A549 (cell line): ENCODE measurements around the gene CSNK1D. TPM values are rescaled to one million over a fixed set of nuclear protein-coding genes. Genes with fewer than 3 reads are reported as not detected.

Experiments used
- ATAC-seq, 2 experiments: fragments of 200-7000 bp in 1 of 2; fragments of >200 bp in 1 of 2; cut with Nextera tagmentation in 1 of 2; cut with Tn5 transposase in 1 of 2; 3 replicates each; pipeline versions ENCODE4 v1.8.0 to v1.9.1; 2018 to 2020; ENCODE audit warnings: mild to moderate bottlenecking in 1 of 2, moderate library complexity in 1 of 2
- CTCF ChIA-PET: fragments of 300-600 bp; sonication (Branson Sonifier 250); formaldehyde crosslinking; extraction: SDS; loops from one replicate; lab custom pipeline; 2021; ENCODE audit warnings: antibody characterized with exemption, inconsistent platforms; lab: Yijun Ruan, JAX
- POLR2A ChIA-PET: fragments of 350-600 bp; formaldehyde crosslinking; extraction: SDS; loops from one replicate; lab custom pipeline; 2021; ENCODE audit warnings: antibody characterized with exemption, inconsistent platforms; lab: Yijun Ruan, JAX
- DNase-seq, 2 experiments: peaks; one replicate each; pipeline versions ENCODE4 v3.0.0 to v3.0.0-alpha.2; 2011 to 2016; ENCODE audit warnings: low read depth in 1 of 2, low spot score in 1 of 2
- FAIRE-seq: peaks from 2 replicates; lab custom pipeline; 2011; peaks lifted over from hg19 to GRCh38; lab: Jason Lieb, UNC
- H3K27ac ChIP-seq, 2 experiments: fragments of >200 bp; sonication (Bioruptor Twin); formaldehyde crosslinking; 3 replicates each; pipeline ENCODE4 v1.5.1; 2016 to 2017
- H3K4me1 ChIP-seq: fragments of >200 bp; sonication (Bioruptor Twin); formaldehyde crosslinking; 3 replicates; pipeline ENCODE4 v1.6.1; 2016
- H3K4me2 ChIP-seq: fragments of >200 bp; sonication (Bioruptor Twin); formaldehyde crosslinking; 3 replicates; pipeline ENCODE4 v1.6.1; 2016
- H3K4me3 ChIP-seq: fragments of >200 bp; sonication (Bioruptor Twin); formaldehyde crosslinking; 3 replicates; pipeline ENCODE4 v1.5.1; 2016
- H3K9me3 ChIP-seq: fragments of >200 bp; sonication (Bioruptor Twin); formaldehyde crosslinking; 3 replicates; pipeline ENCODE4 v1.6.1; 2016
- ATOH8 ChIP-seq: fragments of 250-450 bp; sonication (Bioruptor Pico); IDR thresholded peaks from 2 replicates; pipeline ENCODE4 v1.5.0; 2020; ENCODE audit warnings: low read depth, mild to moderate bottlenecking, moderate library complexity
- BCL3 ChIP-seq: fragments of >200 bp; sonication (Bioruptor Twin); formaldehyde crosslinking; IDR thresholded peaks from 3 replicates; pipeline ENCODE4 v1.6.1; 2016
- BHLHE40 ChIP-seq: IDR thresholded peaks from 2 replicates; pipeline ENCODE4 v1.6.1; 2012; ENCODE audit warnings: low read depth, low read length, inconsistent platforms
- CEBPB ChIP-seq, 2 experiments: fragments of >200 bp in 1 of 2; sonication (Bioruptor Twin) in 1 of 2; formaldehyde crosslinking in 1 of 2; IDR thresholded peaks; 2 replicates each; pipeline ENCODE4 v1.6.1; 2012 to 2016
- CTCF ChIP-seq: fragments of >200 bp; sonication (Bioruptor Twin); formaldehyde crosslinking; IDR thresholded peaks from 3 replicates; pipeline ENCODE4 v1.5.1; 2016
- EHF ChIP-seq: fragments of 250-450 bp; sonication (Bioruptor Pico); IDR thresholded peaks from 2 replicates; pipeline ENCODE4 v1.5.0; 2020; ENCODE audit warnings: mild to moderate bottlenecking
- EP300 ChIP-seq, 2 experiments: fragments of >200 bp; sonication (Bioruptor Twin); formaldehyde crosslinking; IDR thresholded peaks; 2 replicates in 1 of 2; 3 replicates in 1 of 2; pipeline ENCODE4 v1.6.1; 2016 to 2017
- FOSB ChIP-seq: fragments of 250-450 bp; sonication (Bioruptor Pico); IDR thresholded peaks from 2 replicates; pipeline ENCODE4 v1.5.0; 2020; ENCODE audit warnings: mild to moderate bottlenecking, moderate library complexity
- HDAC2 ChIP-seq: fragments of 200-600 bp; sonication (generic); IDR thresholded peaks from 2 replicates; pipeline ENCODE4 v1.6.1; 2016
- HEYL ChIP-seq: fragments of 250-450 bp; sonication (Bioruptor Pico); IDR thresholded peaks from 2 replicates; pipeline ENCODE4 v1.8.0; 2021; ENCODE audit warnings: mild to moderate bottlenecking, moderate library complexity
- HMGXB4 ChIP-seq: fragments of 250-450 bp; sonication (Bioruptor Pico); IDR thresholded peaks from 2 replicates; pipeline ENCODE4 v1.5.0; 2021; ENCODE audit warnings: mild to moderate bottlenecking, moderate library complexity, borderline replicate concordance
- HOXB13 ChIP-seq: fragments of 250-450 bp; sonication (Bioruptor Pico); IDR thresholded peaks from 2 replicates; pipeline ENCODE4 v1.5.0; 2020; ENCODE audit warnings: low read depth, mild to moderate bottlenecking, moderate library complexity
- HOXB5 ChIP-seq: fragments of 250-450 bp; sonication (Bioruptor Pico); IDR thresholded peaks from 2 replicates; pipeline ENCODE4 v1.5.0; 2020; ENCODE audit warnings: mild to moderate bottlenecking, moderate library complexity
- JUN ChIP-seq, 2 experiments: fragments of >200 bp; sonication (Bioruptor Twin); formaldehyde crosslinking; IDR thresholded peaks; 2 replicates in 1 of 2; 3 replicates in 1 of 2; pipeline ENCODE4 v1.6.1; 2016 to 2017
- JUNB ChIP-seq: fragments of >200 bp; sonication (Bioruptor Twin); formaldehyde crosslinking; IDR thresholded peaks from 2 replicates; pipeline ENCODE4 v1.6.1; 2016
- MAX ChIP-seq: IDR thresholded peaks from 2 replicates; pipeline ENCODE4 v1.6.1; 2012
- MAZ ChIP-seq: fragments of 150-350 bp; IDR thresholded peaks from 2 replicates; pipeline ENCODE4 v1.6.1; 2014; ENCODE audit warnings: antibody characterized with exemption, low read depth, low read length, borderline replicate concordance
- NFE2L2 ChIP-seq: fragments of 150-350 bp; conservative IDR thresholded peaks from 2 replicates; pipeline ENCODE4 v1.6.1; 2014; ENCODE audit warnings: low read length
- NPAS2 ChIP-seq: fragments of 250-450 bp; sonication (Bioruptor Pico); IDR thresholded peaks from 2 replicates; pipeline ENCODE4 v1.8.0; 2022; ENCODE audit warnings: mild to moderate bottlenecking, moderate library complexity, borderline replicate concordance
- POLR2A ChIP-seq: IDR thresholded peaks from 2 replicates; pipeline ENCODE4 v1.6.1; 2012; ENCODE audit warnings: mild to moderate bottlenecking, low read length
- RARB ChIP-seq: fragments of 250-450 bp; sonication (Bioruptor Pico); IDR thresholded peaks from 2 replicates; pipeline ENCODE4 v1.8.0; 2021; ENCODE audit warnings: mild to moderate bottlenecking, moderate library complexity
- SMC3 ChIP-seq: fragments of >200 bp; sonication (Bioruptor Twin); formaldehyde crosslinking; IDR thresholded peaks from 3 replicates; pipeline ENCODE4 v1.6.1; 2018; ENCODE audit warnings: inconsistent platforms
- SREBF2 ChIP-seq: fragments of 450-650 bp; IDR thresholded peaks from 2 replicates; pipeline ENCODE4 v1.6.1; 2014; ENCODE audit warnings: mild to moderate bottlenecking, moderate library complexity
- USF2 ChIP-seq: fragments of 450-650 bp; IDR thresholded peaks from 2 replicates; pipeline ENCODE4 v1.6.1; 2014; ENCODE audit warnings: antibody characterized with exemption
- ZFP36 ChIP-seq: fragments of 450-650 bp; IDR thresholded peaks from 2 replicates; pipeline ENCODE4 v1.6.1; 2014; ENCODE audit warnings: borderline replicate concordance; ENCODE audit not compliant: partially characterized antibody
- whole genome bisulfite sequencing: methylation state at CpG from one replicate; pipeline ENCODE4 v1.1.6; 2017; ENCODE audit errors: missing lambda C conversion rate; 5-methylcytosine and 5-hydroxymethylcytosine counted together
- polyA plus RNA-seq, 4 experiments: library from polyadenylated mRNA; depleted of rRNA in 3 of 4; stranded (reverse); fragments of >200 nt; fragmentation: RNase III in 1 of 4; extraction: RNeasy Plus Mini Kit Qiagen cat#74134 plus additional on column Dnase treatment in 1 of 4; gene quantifications; 2 replicates in 3 of 4; 3 replicates in 1 of 4; pipeline ENCODE4 v1.2.3, GENCODE V29; 2011 to 2017

Gene CSNK1D
- polyA plus RNA-seq, 2 of the 4 experiments (the other 2 are of a cell fraction): 130 to 163 TPM

GRCh38 chr17:82297714-82298537 lies 24.4 kb upstream of the CSNK1D start:
- peak overlapping the region; percentile 91 for H3K4me2 ChIP-seq
- 1% methylated on average over 36 of the region's 36 CpGs for WGBS
- ChIA-PET POLR2A (interaction anchor here (0.8 to 2.7 kb wide), 13 partner anchors 9 to 199 kb away, joined by 3 to 14 read pairs (median 4); partner anchors contain the start of gene CSNK1D), CTCF (interaction anchor here (0.7 to 21.2 kb wide), 21 partner anchors 14 to 117 kb away, joined by 3 to 343 read pairs (median 9); partner anchors contain the start of genes CD7, CSNK1D and SECTM1)
- H3K4me1 ChIP-seq: peaks cover 69% of the 10 kb centered on the region
- FAIRE-seq (peak; percentile 72), DNase-seq (peak; percentile 92 to 98), ATAC-seq (peak; percentile 72 to 74)
- peak overlapping the region; percentile 42 for H3K4me3 ChIP-seq
- H3K27ac ChIP-seq: peak overlapping the region; percentile 96 to 98
- H3K9me3 ChIP-seq: no peaks in the 10 kb centered on the region
- TF ChIP-seq HDAC2: no peak
- TF ChIP-seq NFE2L2: no peak
- 0 out of 2 replicates have a peak, but pooled peaks have one; percentile 6 for TF ChIP-seq USF2
- TF ChIP-seq HEYL (CRISPR knock-in tag): no peak
- no peak for TF ChIP-seq NPAS2
- 0 out of 2 replicates have a peak, but pooled peaks have one; percentile 7 for TF ChIP-seq HOXB5 (CRISPR knock-in tag)
- TF ChIP-seq EHF (CRISPR knock-in tag): peak; percentile 56; the same call in 1 of the 2 replicates
- TF ChIP-seq JUN (IDR thresholded peaks at IDR 0.05): peak in 1 of 2 experiments; percentile 81
- no peak; the same call in 1 of the 3 replicates for TF ChIP-seq SMC3
- TF ChIP-seq POLR2A: peak; percentile 63
- TF ChIP-seq CEBPB (IDR thresholded peaks at IDR 0.05): no peak; a peak in 1 of 4 replicates
- peak; percentile 72 for TF ChIP-seq MAX
- TF ChIP-seq EP300 (IDR thresholded peaks at IDR 0.05): peak in 1 of 2 experiments; percentile 56; a peak in 2 of 5 replicates
- no peak; the same call in 1 of the 2 replicates for TF ChIP-seq FOSB (CRISPR knock-in tag)
- TF ChIP-seq ATOH8: no peak; the same call in 1 of the 2 replicates
- TF ChIP-seq CTCF: peak; percentile 15; the same call in 1 of the 3 replicates
- TF ChIP-seq HOXB13 (CRISPR knock-in tag): 0 out of 2 replicates have a peak, but pooled peaks have one; percentile 18
- TF ChIP-seq JUNB: peak; percentile 30; the same call in 1 of the 2 replicates
- TF ChIP-seq BCL3: peak; percentile 69

GRCh38 chr17:82297280-82297713 lies 23.8 kb upstream of the CSNK1D start:
- H3K9me3 ChIP-seq: no peaks in the 10 kb centered on the region
- peak overlapping the region; percentile 91 for H3K4me2 ChIP-seq
- DNase-seq: peak; percentile 80 to 93
- ATAC-seq: peak; percentile 13 to 26
- H3K4me1 ChIP-seq: peaks cover 67% of the 10 kb centered on the region
- FAIRE-seq: no peak
- ChIA-PET POLR2A (interaction anchor here (0.6 to 2.7 kb wide), 10 partner anchors 9 to 91 kb away, joined by 3 to 14 read pairs (median 6); partner anchors contain the start of gene CSNK1D), CTCF (interaction anchor here (0.7 to 21.2 kb wide), 17 partner anchors 10 to 267 kb away, joined by 3 to 343 read pairs (median 4); partner anchors contain the start of gene SECTM1)
- H3K27ac ChIP-seq: peak overlapping the region; percentile 96 to 98
- WGBS: 3% methylated on average over 18 of the region's 19 CpGs
- peak overlapping the region; percentile 42 for H3K4me3 ChIP-seq
- TF ChIP-seq HOXB13 (CRISPR knock-in tag): no peak
- peak; percentile 26; the same call in 1 of the 2 replicates for TF ChIP-seq HOXB5 (CRISPR knock-in tag)
- TF ChIP-seq JUNB: 0 out of 2 replicates have a peak, but pooled peaks have one; percentile 47
- no peak for TF ChIP-seq CTCF
- no peak for TF ChIP-seq ZFP36
- TF ChIP-seq HMGXB4: no peak
- no peak; a peak in 1 of 4 replicates for TF ChIP-seq CEBPB (IDR thresholded peaks at IDR 0.05)
- TF ChIP-seq MAZ: no peak
- TF ChIP-seq BHLHE40: peak; percentile 91
- TF ChIP-seq JUN (IDR thresholded peaks at IDR 0.05): no peak
- no peak for TF ChIP-seq RARB (CRISPR knock-in tag)
- no peak for TF ChIP-seq SREBF2
